WTC11 (cell line): ENCODE results near the gene POFUT2. TPM values are rescaled to one million over a fixed set of nuclear protein-coding genes. Genes with fewer than 3 reads are reported as not detected.

Experiments used
- ATAC-seq: fragments of 200-7000 bp; cut with Tn5 transposase; 2 replicates; pipeline ENCODE4 v1.10.0; 2021; ENCODE audit warnings: mild to moderate bottlenecking, moderate library complexity
- CTCF ChIA-PET: fragments of 300-600 bp; sonication (Branson Sonifier 250); formaldehyde crosslinking; loops from one replicate; lab custom pipeline; 2021; ENCODE audit warnings: antibody characterized with exemption; lab: Charles Lee
- POLR2A ChIA-PET: fragments of 350-600 bp; sonication (Branson Sonifier 250); formaldehyde crosslinking; loops from one replicate; lab custom pipeline; 2021; ENCODE audit warnings: antibody characterized with exemption; lab: Charles Lee
- DNase-seq: peaks from one replicate; pipeline ENCODE4 v3.0.0; 2021; ENCODE audit warnings: low spot score
- H3K27ac Mint-ChIP-seq: 2 replicates; pipeline ENCODE4 v1.8.0; 2021; ENCODE audit warnings: mixed read lengths
- H3K27me3 Mint-ChIP-seq: 2 replicates; pipeline ENCODE4 v1.8.0; 2021; ENCODE audit warnings: low read depth, mild to moderate bottlenecking, moderate library complexity, mixed read lengths
- H3K36me3 Mint-ChIP-seq: 2 replicates; pipeline ENCODE4 v1.8.0; 2021; ENCODE audit warnings: mixed read lengths
- H3K4me1 Mint-ChIP-seq: 2 replicates; pipeline ENCODE4 v1.8.0; 2022; ENCODE audit warnings: mixed read lengths
- H3K4me3 Mint-ChIP-seq: 2 replicates; pipeline ENCODE4 v1.8.0; 2021; ENCODE audit warnings: mild to moderate bottlenecking, moderate library complexity, mixed read lengths
- H3K9me3 Mint-ChIP-seq: 2 replicates; pipeline ENCODE4 v1.8.0; 2021; ENCODE audit warnings: mixed read lengths
- ATF3 ChIP-seq: sonication (generic); formaldehyde crosslinking; conservative IDR thresholded peaks from 2 replicates; pipeline ENCODE4 v1.8.1; 2022; ENCODE audit warnings: mild to moderate bottlenecking, missing genetic modification reagents
- E2F4 ChIP-seq: sonication (generic); formaldehyde crosslinking; IDR thresholded peaks from 2 replicates; pipeline ENCODE4 v1.8.1; 2022; ENCODE audit warnings: low read depth, mild to moderate bottlenecking, moderate library complexity, missing genetic modification reagents, borderline replicate concordance
- E2F5 ChIP-seq: sonication (generic); formaldehyde crosslinking; IDR thresholded peaks from 2 replicates; pipeline ENCODE4 v1.8.1; 2022; ENCODE audit warnings: mild to moderate bottlenecking, moderate library complexity, missing genetic modification reagents
- GTF2I ChIP-seq: fragments of 250-450 bp; sonication (Bioruptor Pico); conservative IDR thresholded peaks from 2 replicates; pipeline ENCODE4 v1.4.0; 2021; ENCODE audit warnings: mild to moderate bottlenecking
- JAZF1 ChIP-seq: fragments of 250-450 bp; sonication (Bioruptor Pico); IDR thresholded peaks from 2 replicates; pipeline ENCODE4 v1.9.0; 2021; ENCODE audit warnings: moderate library complexity, mild to moderate bottlenecking, inconsistent platforms
- RELA ChIP-seq: sonication (generic); formaldehyde crosslinking; IDR thresholded peaks from 2 replicates; pipeline ENCODE4 v1.8.1; 2022; ENCODE audit warnings: missing genetic modification reagents, mild to moderate bottlenecking, borderline replicate concordance
- RORB ChIP-seq: fragments of 250-450 bp; sonication (Bioruptor Pico); IDR thresholded peaks from 2 replicates; pipeline ENCODE4 v1.9.0; 2021; ENCODE audit warnings: mild to moderate bottlenecking
- SMAD4 ChIP-seq: sonication (generic); formaldehyde crosslinking; IDR thresholded peaks from 2 replicates; pipeline ENCODE4 v1.8.0; 2022; ENCODE audit warnings: mild to moderate bottlenecking, missing genetic modification reagents
- SOX15 ChIP-seq: fragments of 250-450 bp; sonication (Bioruptor Pico); IDR thresholded peaks from 2 replicates; pipeline ENCODE4 v1.9.0; 2021; ENCODE audit warnings: mild to moderate bottlenecking
- TCF7 ChIP-seq: sonication (generic); formaldehyde crosslinking; IDR thresholded peaks from 2 replicates; pipeline ENCODE4 v1.8.0; 2022; ENCODE audit warnings: mild to moderate bottlenecking, low read depth, missing genetic modification reagents, moderate library complexity
- ZNF138 ChIP-seq: sonication (generic); formaldehyde crosslinking; conservative IDR thresholded peaks from 2 replicates; pipeline ENCODE4 v1.8.1; 2022; ENCODE audit warnings: mild to moderate bottlenecking, moderate library complexity, missing genetic modification reagents
- ZNF263 ChIP-seq: sonication (generic); formaldehyde crosslinking; IDR thresholded peaks from 2 replicates; pipeline ENCODE4 v1.8.1; 2022; ENCODE audit warnings: low read depth, mild to moderate bottlenecking, moderate library complexity, missing genetic modification reagents
- ZNF281 ChIP-seq: sonication (generic); formaldehyde crosslinking; IDR thresholded peaks from 2 replicates; pipeline ENCODE4 v1.8.0; 2023; ENCODE audit warnings: mild to moderate bottlenecking, missing genetic modification reagents
- ZNF317 ChIP-seq: sonication (generic); formaldehyde crosslinking; IDR thresholded peaks from 2 replicates; pipeline ENCODE4 v1.8.1; 2023; ENCODE audit warnings: low read depth, mild to moderate bottlenecking, moderate library complexity, missing genetic modification reagents, borderline replicate concordance
- total RNA-seq: library from RNA; stranded (reverse); gene quantifications from 3 replicates; pipeline ENCODE4 v1.2.3, GENCODE V29; 2021
- TF ChIP-seq, protein P1 (sequence below): sonication (generic); formaldehyde crosslinking; IDR thresholded peaks from 2 replicates; pipeline ENCODE4 v1.8.0; 2022; ENCODE audit warnings: missing genetic modification reagents
- TF ChIP-seq, protein P2 (sequence below): sonication (generic); formaldehyde crosslinking; IDR thresholded peaks from 2 replicates; pipeline ENCODE4 v1.8.0; 2022; ENCODE audit warnings: mild to moderate bottlenecking, missing genetic modification reagents
- TF ChIP-seq, protein P3 (sequence below): fragments of 250-450 bp; sonication (Bioruptor Pico); IDR thresholded peaks from 2 replicates; pipeline ENCODE4 v2.1.2; 2022; ENCODE audit warnings: mild to moderate bottlenecking, moderate library complexity
- TF ChIP-seq, protein P4 (sequence below): sonication (generic); formaldehyde crosslinking; IDR thresholded peaks from 2 replicates; pipeline ENCODE4 v1.8.1; 2023; ENCODE audit warnings: mild to moderate bottlenecking, missing genetic modification reagents
- TF ChIP-seq, protein P5 (sequence below): fragments of 250-450 bp; sonication (Bioruptor Pico); conservative IDR thresholded peaks from 2 replicates; pipeline ENCODE4 v1.9.0; 2021; ENCODE audit warnings: mild to moderate bottlenecking

The POFUT2 gene
- total RNA-seq, 1 experiment from 2014 or later = 39.7 TPM

- TF ChIP-seq ZNF281 (CRISPR knock-in tag) = no peak
- TF ChIP-seq ZNF263 = no peak
- TF ChIP-seq RORB (CRISPR knock-in tag) = no peak
- TF ChIP-seq E2F5 (CRISPR knock-in tag) = no peak
- TF ChIP-seq ATF3 (CRISPR knock-in tag) = no peak
Measured at GRCh38 chr21:45297869-45298268, 10.2 kb upstream of the POFUT2 start (continued).

GRCh38 chr21:45297329-45297728 is 9.6 kb upstream of the POFUT2 start:
- Mint-ChIP-seq H3K9me3 (no peaks in the 10 kb centered on the region), H3K27me3 (no peaks in the 10 kb centered on the region), H3K4me1 (peaks cover 24% of the 10 kb centered on the region), H3K36me3 (no peaks in the 10 kb centered on the region), H3K4me3 (no peak overlapping the region), H3K27ac (no peak overlapping the region)
- ChIA-PET CTCF (interaction anchor here (4.2 kb wide), 1 partner anchor 11 kb away, joined by 15 read pairs; no protein-coding TSS in a partner anchor), POLR2A (no interaction called here)
- ATAC-seq (no peak), DNase-seq (no peak)
- TF ChIP-seq GTF2I (CRISPR knock-in tag) = no peak
- TF ChIP-seq SMAD4 (CRISPR knock-in tag) = no peak
- TF ChIP-seq, protein P1, sequence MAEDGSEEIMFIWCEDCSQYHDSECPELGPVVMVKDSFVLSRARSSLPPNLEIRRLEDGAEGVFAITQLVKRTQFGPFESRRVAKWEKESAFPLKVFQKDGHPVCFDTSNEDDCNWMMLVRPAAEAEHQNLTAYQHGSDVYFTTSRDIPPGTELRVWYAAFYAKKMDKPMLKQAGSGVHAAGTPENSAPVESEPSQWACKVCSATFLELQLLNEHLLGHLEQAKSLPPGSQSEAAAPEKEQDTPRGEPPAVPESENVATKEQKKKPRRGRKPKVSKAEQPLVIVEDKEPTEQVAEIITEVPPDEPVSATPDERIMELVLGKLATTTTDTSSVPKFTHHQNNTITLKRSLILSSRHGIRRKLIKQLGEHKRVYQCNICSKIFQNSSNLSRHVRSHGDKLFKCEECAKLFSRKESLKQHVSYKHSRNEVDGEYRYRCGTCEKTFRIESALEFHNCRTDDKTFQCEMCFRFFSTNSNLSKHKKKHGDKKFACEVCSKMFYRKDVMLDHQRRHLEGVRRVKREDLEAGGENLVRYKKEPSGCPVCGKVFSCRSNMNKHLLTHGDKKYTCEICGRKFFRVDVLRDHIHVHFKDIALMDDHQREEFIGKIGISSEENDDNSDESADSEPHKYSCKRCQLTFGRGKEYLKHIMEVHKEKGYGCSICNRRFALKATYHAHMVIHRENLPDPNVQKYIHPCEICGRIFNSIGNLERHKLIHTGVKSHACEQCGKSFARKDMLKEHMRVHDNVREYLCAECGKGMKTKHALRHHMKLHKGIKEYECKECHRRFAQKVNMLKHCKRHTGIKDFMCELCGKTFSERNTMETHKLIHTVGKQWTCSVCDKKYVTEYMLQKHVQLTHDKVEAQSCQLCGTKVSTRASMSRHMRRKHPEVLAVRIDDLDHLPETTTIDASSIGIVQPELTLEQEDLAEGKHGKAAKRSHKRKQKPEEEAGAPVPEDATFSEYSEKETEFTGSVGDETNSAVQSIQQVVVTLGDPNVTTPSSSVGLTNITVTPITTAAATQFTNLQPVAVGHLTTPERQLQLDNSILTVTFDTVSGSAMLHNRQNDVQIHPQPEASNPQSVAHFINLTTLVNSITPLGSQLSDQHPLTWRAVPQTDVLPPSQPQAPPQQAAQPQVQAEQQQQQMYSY (CRISPR knock-in tag) = no peak
- no peak for TF ChIP-seq E2F4 (CRISPR knock-in tag)
- TF ChIP-seq ZNF138 (CRISPR knock-in tag) = no peak
- no peak for TF ChIP-seq TCF7 (CRISPR knock-in tag)
- TF ChIP-seq SOX15 (CRISPR knock-in tag) = no peak
- TF ChIP-seq, protein P2, sequence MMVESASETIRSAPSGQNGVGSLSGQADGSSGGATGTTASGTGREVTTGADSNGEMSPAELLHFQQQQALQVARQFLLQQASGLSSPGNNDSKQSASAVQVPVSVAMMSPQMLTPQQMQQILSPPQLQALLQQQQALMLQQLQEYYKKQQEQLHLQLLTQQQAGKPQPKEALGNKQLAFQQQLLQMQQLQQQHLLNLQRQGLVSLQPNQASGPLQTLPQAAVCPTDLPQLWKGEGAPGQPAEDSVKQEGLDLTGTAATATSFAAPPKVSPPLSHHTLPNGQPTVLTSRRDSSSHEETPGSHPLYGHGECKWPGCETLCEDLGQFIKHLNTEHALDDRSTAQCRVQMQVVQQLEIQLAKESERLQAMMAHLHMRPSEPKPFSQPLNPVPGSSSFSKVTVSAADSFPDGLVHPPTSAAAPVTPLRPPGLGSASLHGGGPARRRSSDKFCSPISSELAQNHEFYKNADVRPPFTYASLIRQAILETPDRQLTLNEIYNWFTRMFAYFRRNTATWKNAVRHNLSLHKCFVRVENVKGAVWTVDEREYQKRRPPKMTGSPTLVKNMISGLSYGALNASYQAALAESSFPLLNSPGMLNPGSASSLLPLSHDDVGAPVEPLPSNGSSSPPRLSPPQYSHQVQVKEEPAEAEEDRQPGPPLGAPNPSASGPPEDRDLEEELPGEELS (CRISPR knock-in tag) = no peak
- no peak for TF ChIP-seq JAZF1 (CRISPR knock-in tag)
- no peak for TF ChIP-seq RELA (CRISPR knock-in tag)
- TF ChIP-seq, protein P3, sequence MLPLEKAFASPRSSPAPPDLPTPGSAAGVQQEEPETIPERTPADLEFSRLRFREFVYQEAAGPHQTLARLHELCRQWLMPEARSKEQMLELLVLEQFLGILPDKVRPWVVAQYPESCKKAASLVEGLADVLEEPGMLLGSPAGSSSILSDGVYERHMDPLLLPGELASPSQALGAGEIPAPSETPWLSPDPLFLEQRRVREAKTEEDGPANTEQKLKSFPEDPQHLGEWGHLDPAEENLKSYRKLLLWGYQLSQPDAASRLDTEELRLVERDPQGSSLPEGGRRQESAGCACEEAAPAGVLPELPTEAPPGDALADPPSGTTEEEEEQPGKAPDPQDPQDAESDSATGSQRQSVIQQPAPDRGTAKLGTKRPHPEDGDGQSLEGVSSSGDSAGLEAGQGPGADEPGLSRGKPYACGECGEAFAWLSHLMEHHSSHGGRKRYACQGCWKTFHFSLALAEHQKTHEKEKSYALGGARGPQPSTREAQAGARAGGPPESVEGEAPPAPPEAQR (CRISPR knock-in tag) = no peak
- TF ChIP-seq, protein P4, sequence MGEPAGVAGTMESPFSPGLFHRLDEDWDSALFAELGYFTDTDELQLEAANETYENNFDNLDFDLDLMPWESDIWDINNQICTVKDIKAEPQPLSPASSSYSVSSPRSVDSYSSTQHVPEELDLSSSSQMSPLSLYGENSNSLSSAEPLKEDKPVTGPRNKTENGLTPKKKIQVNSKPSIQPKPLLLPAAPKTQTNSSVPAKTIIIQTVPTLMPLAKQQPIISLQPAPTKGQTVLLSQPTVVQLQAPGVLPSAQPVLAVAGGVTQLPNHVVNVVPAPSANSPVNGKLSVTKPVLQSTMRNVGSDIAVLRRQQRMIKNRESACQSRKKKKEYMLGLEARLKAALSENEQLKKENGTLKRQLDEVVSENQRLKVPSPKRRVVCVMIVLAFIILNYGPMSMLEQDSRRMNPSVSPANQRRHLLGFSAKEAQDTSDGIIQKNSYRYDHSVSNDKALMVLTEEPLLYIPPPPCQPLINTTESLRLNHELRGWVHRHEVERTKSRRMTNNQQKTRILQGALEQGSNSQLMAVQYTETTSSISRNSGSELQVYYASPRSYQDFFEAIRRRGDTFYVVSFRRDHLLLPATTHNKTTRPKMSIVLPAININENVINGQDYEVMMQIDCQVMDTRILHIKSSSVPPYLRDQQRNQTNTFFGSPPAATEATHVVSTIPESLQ (CRISPR knock-in tag) = no peak
- TF ChIP-seq ZNF317 = no peak
- TF ChIP-seq, protein P5, sequence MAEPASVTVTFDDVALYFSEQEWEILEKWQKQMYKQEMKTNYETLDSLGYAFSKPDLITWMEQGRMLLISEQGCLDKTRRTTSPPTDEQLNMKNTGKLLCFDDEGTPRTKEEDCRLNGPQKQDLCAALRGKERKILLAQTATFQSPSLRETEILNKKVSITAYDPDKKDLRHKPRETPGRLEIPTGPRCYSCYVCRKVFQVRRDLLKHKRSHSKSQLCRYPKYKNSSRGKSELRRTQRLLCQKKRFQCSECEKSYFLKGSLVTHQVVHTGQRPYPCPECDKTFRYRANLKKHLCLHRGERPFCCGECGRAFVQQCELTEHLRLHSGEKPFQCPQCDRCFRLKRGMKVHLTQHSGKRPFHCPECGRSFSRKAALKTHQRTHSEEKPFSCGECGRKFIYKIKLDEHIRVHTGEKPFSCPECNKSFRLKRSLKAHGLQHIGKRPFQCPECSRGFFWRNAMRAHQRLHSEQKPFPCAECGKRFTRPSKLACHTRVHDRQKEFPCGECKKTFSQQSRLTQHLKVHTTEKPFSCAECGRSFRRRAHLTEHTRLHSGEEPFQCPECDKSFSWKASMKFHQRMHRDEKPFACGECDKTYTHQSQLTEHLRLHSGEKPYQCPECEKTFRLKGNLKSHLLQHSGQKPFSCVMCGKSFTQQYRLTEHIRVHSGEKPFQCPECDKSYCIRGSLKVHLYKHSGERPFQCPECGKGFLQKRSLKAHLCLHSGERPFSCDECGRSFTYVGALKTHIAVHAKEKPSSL (CRISPR knock-in tag) = no peak
